Stimulated activated naive CD8-positive, alpha-beta T cell treated with anti-CD3 and anti-CD28 coated beads, Interleukin-15, Interleukin-2, amounts not matched to agents 100 ng/mL and 50 ng/mL, for 24 hours (primary cell): Measurements from ENCODE around the gene NDST1.

Experiments
- H3K27ac Mint-ChIP-seq: one replicate; pipeline ENCODE4 v1.8.0; 2021; ENCODE audit warnings: mild to moderate bottlenecking, mixed read lengths
- H3K27me3 Mint-ChIP-seq: one replicate; pipeline ENCODE4 v1.8.0; 2021; ENCODE audit warnings: mixed read lengths
- H3K36me3 Mint-ChIP-seq: one replicate; pipeline ENCODE4 v1.8.0; 2021; ENCODE audit warnings: low read depth, mixed read lengths
- H3K4me1 Mint-ChIP-seq: one replicate; pipeline ENCODE4 v1.8.0; 2021; ENCODE audit warnings: low read depth, mixed read lengths
- H3K4me3 Mint-ChIP-seq: one replicate; pipeline ENCODE4 v1.8.0; 2021; ENCODE audit warnings: mild to moderate bottlenecking, mixed read lengths
- H3K9me3 Mint-ChIP-seq: one replicate; pipeline ENCODE4 v1.8.0; 2021; ENCODE audit warnings: mixed read lengths

Gene NDST1

GRCh38 chr5:150596826-150597225, 88.9 kb downstream of the NDST1 start:
- Mint-ChIP-seq H3K27me3 (no peaks in the 10 kb centered on the region), H3K27ac (no peak overlapping the region), H3K9me3 (no peaks in the 10 kb centered on the region), H3K4me3 (no peak overlapping the region), H3K36me3 (no peaks in the 10 kb centered on the region), H3K4me1 (no peaks in the 10 kb centered on the region)

- H3K27me3 Mint-ChIP-seq, result no peaks in the 10 kb centered on the region
- H3K27ac Mint-ChIP-seq, result no peak overlapping the region
- no peaks in the 10 kb centered on the region for H3K9me3 Mint-ChIP-seq
- H3K4me3 Mint-ChIP-seq, result no peak overlapping the region
- no peaks in the 10 kb centered on the region for H3K4me1 Mint-ChIP-seq
- H3K36me3 Mint-ChIP-seq, result no peaks in the 10 kb centered on the region
Observed at GRCh38 chr5:150598006-150598405, 90.1 kb downstream of the NDST1 start.

GRCh38 chr5:150598821-150599273, 90.9 kb downstream of the NDST1 start:
- Mint-ChIP-seq H3K4me3 (no peak overlapping the region), H3K27ac (no peak overlapping the region), H3K4me1 (no peaks in the 10 kb centered on the region)

GRCh38 chr5:150599281-150599680, 91.3 kb downstream of the NDST1 start:
- no peak overlapping the region for H3K27ac Mint-ChIP-seq
- no peak overlapping the region for H3K4me3 Mint-ChIP-seq

More at GRCh38 chr5:150598821-150599273, 90.9 kb downstream of the NDST1 start:
- Mint-ChIP-seq H3K27me3 (no peaks in the 10 kb centered on the region), H3K36me3 (no peaks in the 10 kb centered on the region), H3K9me3 (no peaks in the 10 kb centered on the region)

GRCh38 chr5:150599917-150600511, 92.1 kb downstream of the NDST1 start:
- no peaks in the 10 kb centered on the region for H3K9me3 Mint-ChIP-seq
- no peaks in the 10 kb centered on the region for H3K27me3 Mint-ChIP-seq
- H3K4me1 Mint-ChIP-seq, result no peaks in the 10 kb centered on the region
- H3K4me3 Mint-ChIP-seq, result no peak overlapping the region
- H3K27ac Mint-ChIP-seq, result no peak overlapping the region
- no peaks in the 10 kb centered on the region for H3K36me3 Mint-ChIP-seq

More at GRCh38 chr5:150599281-150599680, 91.3 kb downstream of the NDST1 start:
- Mint-ChIP-seq H3K9me3 (no peaks in the 10 kb centered on the region), H3K4me1 (no peaks in the 10 kb centered on the region), H3K36me3 (no peaks in the 10 kb centered on the region), H3K27me3 (no peaks in the 10 kb centered on the region)

- no peaks in the 10 kb centered on the region for H3K36me3 Mint-ChIP-seq
- H3K4me1 Mint-ChIP-seq, result no peaks in the 10 kb centered on the region
- no peak overlapping the region for H3K4me3 Mint-ChIP-seq
- H3K27me3 Mint-ChIP-seq, result no peaks in the 10 kb centered on the region
- no peaks in the 10 kb centered on the region for H3K9me3 Mint-ChIP-seq
- no peak overlapping the region for H3K27ac Mint-ChIP-seq
Observed at GRCh38 chr5:150600616-150601490, 92.9 kb downstream of the NDST1 start.

- Mint-ChIP-seq H3K4me3 (no peak overlapping the region), H3K27ac (no peak overlapping the region), H3K27me3 (no peaks in the 10 kb centered on the region), H3K4me1 (no peaks in the 10 kb centered on the region), H3K36me3 (no peaks in the 10 kb centered on the region), H3K9me3 (no peaks in the 10 kb centered on the region)
Observed at GRCh38 chr5:150601491-150602345, 93.8 kb downstream of the NDST1 start.

GRCh38 chr5:150603052-150603451, 95.1 kb downstream of the NDST1 start:
- Mint-ChIP-seq H3K4me3 (no peak overlapping the region), H3K36me3 (no peaks in the 10 kb centered on the region), H3K9me3 (no peaks in the 10 kb centered on the region), H3K4me1 (no peaks in the 10 kb centered on the region), H3K27ac (no peak overlapping the region), H3K27me3 (no peaks in the 10 kb centered on the region)

GRCh38 chr5:150603491-150603890, 95.6 kb downstream of the NDST1 start:
- Mint-ChIP-seq H3K27ac (no peak overlapping the region), H3K4me3 (no peak overlapping the region), H3K9me3 (no peaks in the 10 kb centered on the region), H3K27me3 (no peaks in the 10 kb centered on the region), H3K4me1 (no peaks in the 10 kb centered on the region), H3K36me3 (no peaks in the 10 kb centered on the region)

- H3K4me1 Mint-ChIP-seq, result no peaks in the 10 kb centered on the region
- H3K27me3 Mint-ChIP-seq, result no peaks in the 10 kb centered on the region
- H3K36me3 Mint-ChIP-seq, result no peaks in the 10 kb centered on the region
- no peak overlapping the region for H3K27ac Mint-ChIP-seq
- no peak overlapping the region for H3K4me3 Mint-ChIP-seq
- H3K9me3 Mint-ChIP-seq, result no peaks in the 10 kb centered on the region
Observed at GRCh38 chr5:150604010-150604409, 96.1 kb downstream of the NDST1 start.

GRCh38 chr5:150604894-150605440, 97.0 kb downstream of the NDST1 start:
- Mint-ChIP-seq H3K36me3 (no peaks in the 10 kb centered on the region), H3K9me3 (no peaks in the 10 kb centered on the region), H3K27ac (no peak overlapping the region), H3K4me1 (no peaks in the 10 kb centered on the region), H3K27me3 (no peaks in the 10 kb centered on the region), H3K4me3 (no peak overlapping the region)

- Mint-ChIP-seq H3K27ac (no peak overlapping the region), H3K4me3 (no peak overlapping the region), H3K27me3 (no peaks in the 10 kb centered on the region), H3K36me3 (no peaks in the 10 kb centered on the region), H3K4me1 (no peaks in the 10 kb centered on the region), H3K9me3 (no peaks in the 10 kb centered on the region)
Observed at GRCh38 chr5:150605546-150605945, 97.6 kb downstream of the NDST1 start.

- Mint-ChIP-seq H3K27ac (no peak overlapping the region), H3K9me3 (no peaks in the 10 kb centered on the region)
Observed at GRCh38 chr5:150606476-150606875, 98.5 kb downstream of the NDST1 start.

GRCh38 chr5:150607105-150607504, 99.2 kb downstream of the NDST1 start:
- Mint-ChIP-seq H3K9me3 (no peaks in the 10 kb centered on the region), H3K27me3 (no peaks in the 10 kb centered on the region), H3K4me1 (no peaks in the 10 kb centered on the region), H3K4me3 (no peak overlapping the region), H3K27ac (no peak overlapping the region), H3K36me3 (no peaks in the 10 kb centered on the region)

More at GRCh38 chr5:150606476-150606875, 98.5 kb downstream of the NDST1 start:
- Mint-ChIP-seq H3K36me3 (no peaks in the 10 kb centered on the region), H3K4me3 (no peak overlapping the region), H3K4me1 (no peaks in the 10 kb centered on the region), H3K27me3 (no peaks in the 10 kb centered on the region)
